ENCODE results near the gene OR4S2. TPM values are rescaled to one million over a fixed set of nuclear protein-coding genes. Genes with fewer than 3 reads are reported as not detected.

OR4S2 gene
- total and polyA plus RNA-seq, 4 donors, result not detected

- TF ChIP-seq, protein P1, sequence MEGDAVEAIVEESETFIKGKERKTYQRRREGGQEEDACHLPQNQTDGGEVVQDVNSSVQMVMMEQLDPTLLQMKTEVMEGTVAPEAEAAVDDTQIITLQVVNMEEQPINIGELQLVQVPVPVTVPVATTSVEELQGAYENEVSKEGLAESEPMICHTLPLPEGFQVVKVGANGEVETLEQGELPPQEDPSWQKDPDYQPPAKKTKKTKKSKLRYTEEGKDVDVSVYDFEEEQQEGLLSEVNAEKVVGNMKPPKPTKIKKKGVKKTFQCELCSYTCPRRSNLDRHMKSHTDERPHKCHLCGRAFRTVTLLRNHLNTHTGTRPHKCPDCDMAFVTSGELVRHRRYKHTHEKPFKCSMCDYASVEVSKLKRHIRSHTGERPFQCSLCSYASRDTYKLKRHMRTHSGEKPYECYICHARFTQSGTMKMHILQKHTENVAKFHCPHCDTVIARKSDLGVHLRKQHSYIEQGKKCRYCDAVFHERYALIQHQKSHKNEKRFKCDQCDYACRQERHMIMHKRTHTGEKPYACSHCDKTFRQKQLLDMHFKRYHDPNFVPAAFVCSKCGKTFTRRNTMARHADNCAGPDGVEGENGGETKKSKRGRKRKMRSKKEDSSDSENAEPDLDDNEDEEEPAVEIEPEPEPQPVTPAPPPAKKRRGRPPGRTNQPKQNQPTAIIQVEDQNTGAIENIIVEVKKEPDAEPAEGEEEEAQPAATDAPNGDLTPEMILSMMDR (IDR thresholded peaks at IDR 0.05; ENCODE audit: low read depth, low read length, missing input control), result no peak
- TF ChIP-seq FOXA1 (IDR thresholded peaks at IDR 0.05) (no peak), SP1 (IDR thresholded peaks at IDR 0.05) (no peak)
Observed at GRCh38 chr11:55652560-55652959, 4.4 kb downstream of the OR4S2 start (continued).

DNA sequence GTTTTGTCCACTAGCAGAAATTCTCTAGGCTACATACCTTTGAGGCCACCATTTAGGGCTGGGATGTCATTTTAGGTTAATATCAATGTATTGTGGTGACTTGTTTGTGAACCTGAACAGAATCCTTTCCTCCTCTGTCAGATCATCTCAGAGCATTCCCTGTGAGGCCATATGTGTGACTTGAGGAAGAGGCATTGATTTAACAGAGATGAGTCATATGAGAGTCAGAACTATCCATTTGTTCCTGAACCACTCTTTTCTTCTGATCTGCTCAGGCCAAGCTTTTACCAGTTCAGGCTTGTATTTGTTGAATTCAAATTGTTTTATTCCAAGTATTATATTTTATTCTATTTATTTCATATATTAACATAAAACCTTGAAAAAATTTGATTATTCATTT lies 7.0 kb downstream of the OR4S2 start:
- TF ChIP-seq, protein P1 (IDR thresholded peaks at IDR 0.05; ENCODE audit: low read depth, low read length, missing input control), result no peak
- no peak for TF ChIP-seq RAD21 (IDR thresholded peaks at IDR 0.05)
- no peak for TF ChIP-seq FOXA2 (IDR thresholded peaks at IDR 0.05)
- no peak for TF ChIP-seq RXRA (IDR thresholded peaks at IDR 0.05)
- no peak for TF ChIP-seq ZBTB33 (IDR thresholded peaks at IDR 0.05)
- TF ChIP-seq FOXA1 (IDR thresholded peaks at IDR 0.05), result no peak
- no peak for TF ChIP-seq JUND (IDR thresholded peaks at IDR 0.05)
- TF ChIP-seq EGR1 (IDR thresholded peaks at IDR 0.05; ENCODE audit: low read depth in 2 of 2), result no peak
- TF ChIP-seq TAF1 (conservative IDR thresholded peaks at IDR 0.05), result no peak
- no peak for TF ChIP-seq REST (IDR thresholded peaks at IDR 0.05)
- no peak for TF ChIP-seq MAX (IDR thresholded peaks at IDR 0.05)
- no peak for TF ChIP-seq HNF4G (IDR thresholded peaks at IDR 0.05)
- DNase-seq (ENCODE audit: low spot score), result no peak

More for the DNA sequence above, 7.0 kb downstream of the OR4S2 start:
- no peak overlapping the region for H3K27ac ChIP-seq (ENCODE audit: low read depth in 1 of 2, low read length in 2 of 2)
- no peaks in the 10 kb centered on the region for H3K4me1 ChIP-seq (ENCODE audit: control insufficient read depth in 4 of 4, insufficient read depth in 4 of 4, low read length in 3 of 4)
- H3K27me3 ChIP-seq (ENCODE audit: control insufficient read depth in 4 of 4, insufficient read depth in 4 of 4, low read length in 3 of 4), result no peaks in the 10 kb centered on the region
- H3K36me3 ChIP-seq (ENCODE audit: control insufficient read depth in 4 of 4, insufficient read depth in 3 of 4, low read depth in 1 of 4, low read length in 3 of 4), result no peaks in the 10 kb centered on the region
- H3K9ac ChIP-seq (ENCODE audit: low read depth in 1 of 2, low read length in 2 of 2), result no peak overlapping the region
- peaks cover 0 to 2% (median under 1%) of the 10 kb centered on the region in 4 donors for H3K9me3 ChIP-seq (ENCODE audit: control insufficient read depth in 4 of 4, low read length in 3 of 4)
- no peak overlapping the region for H3K4me3 ChIP-seq (ENCODE audit: low read depth in 1 of 3, low read length in 3 of 3)
